HEK293 (cell line): ENCODE results near the gene TGIF1.

Source experiments
- CTCF ChIA-PET: fragments of 350-600 bp; formaldehyde crosslinking; extraction: SDS; loops from one replicate; lab custom pipeline; 2021; ENCODE audit warnings: antibody characterized with exemption; lab: Yijun Ruan, JAX
- POLR2A ChIA-PET: fragments of 300-600 bp; formaldehyde crosslinking; extraction: SDS; loops from one replicate; lab custom pipeline; 2020; ENCODE audit warnings: antibody characterized with exemption, inconsistent platforms; lab: Yijun Ruan, JAX
- H3K27ac ChIP-seq: fragments of 200-500 bp; sonication (Bioruptor generic); 2 replicates; pipeline ENCODE4 v1.5.1; 2014; ENCODE audit warnings: low read depth, low read length, control low read depth, inconsistent platforms; ENCODE audit errors: extremely low read depth
- H3K36me3 ChIP-seq, 2 experiments: fragments of 200-500 bp in 1 of 2; sonication (Bioruptor generic) in 1 of 2; 1 replicate in 1 of 2; 2 replicates in 1 of 2; pipeline ENCODE4 v1.5.1; 2014 to 2017; ENCODE audit warnings: inconsistent platforms in 2 of 2, low read length in 2 of 2; ENCODE audit not compliant: control insufficient read depth in 2 of 2, insufficient read depth in 1 of 2
- H3K4me1 ChIP-seq: fragments of 200-500 bp; sonication (Bioruptor generic); 2 replicates; pipeline ENCODE4 v1.5.1; 2014; ENCODE audit warnings: mild to moderate bottlenecking, low read length, inconsistent platforms; ENCODE audit not compliant: control insufficient read depth, insufficient read depth
- H3K4me3 ChIP-seq: 2 replicates; pipeline ENCODE4 v1.5.1; 2011; ENCODE audit warnings: low read depth, mild to moderate bottlenecking, control low read depth, low read length, moderate library complexity
- H3K9me3 ChIP-seq: fragments of 200-500 bp; sonication (Bioruptor generic); 2 replicates; pipeline ENCODE4 v1.5.1; 2014; ENCODE audit warnings: low read depth, low read length, inconsistent platforms; ENCODE audit not compliant: control insufficient read depth, insufficient read depth
- PRDM10 ChIP-seq: fragments of 450-650 bp; formaldehyde crosslinking; IDR thresholded peaks from 2 replicates; pipeline ENCODE4 v1.5.1; 2016; ENCODE audit warnings: missing biosample characterization, missing genetic modification characterization
- PRDM2 ChIP-seq: fragments of 450-650 bp; formaldehyde crosslinking; IDR thresholded peaks from 2 replicates; pipeline ENCODE4 v1.5.1; 2016; ENCODE audit warnings: missing biosample characterization, missing genetic modification characterization, borderline replicate concordance
- REST ChIP-seq: fragments of 450-650 bp; formaldehyde crosslinking; IDR thresholded peaks from 2 replicates; pipeline ENCODE4 v1.5.1; 2016; ENCODE audit warnings: missing biosample characterization, missing genetic modification characterization
- SP2 ChIP-seq: fragments of 450-650 bp; formaldehyde crosslinking; IDR thresholded peaks from 2 replicates; pipeline ENCODE4 v1.5.1; 2016; ENCODE audit warnings: missing biosample characterization, missing genetic modification characterization
- ZBTB17 ChIP-seq: fragments of 450-650 bp; formaldehyde crosslinking; IDR thresholded peaks from 2 replicates; pipeline ENCODE4 v1.5.1; 2016; ENCODE audit warnings: missing biosample characterization, missing genetic modification characterization
- ZNF280C ChIP-seq: fragments of 450-650 bp; formaldehyde crosslinking; IDR thresholded peaks from 2 replicates; pipeline ENCODE4 v1.5.1; 2016; ENCODE audit warnings: missing biosample characterization, missing genetic modification characterization
- ZNF341 ChIP-seq: fragments of 450-650 bp; formaldehyde crosslinking; IDR thresholded peaks from 2 replicates; pipeline ENCODE4; 2016; ENCODE audit warnings: low read depth, missing biosample characterization, missing genetic modification characterization
- ZNF362 ChIP-seq: fragments of 450-650 bp; formaldehyde crosslinking; IDR thresholded peaks from 2 replicates; pipeline ENCODE4 v1.5.1; 2016; ENCODE audit warnings: missing biosample characterization, missing genetic modification characterization
- ZNF692 ChIP-seq: fragments of 450-650 bp; formaldehyde crosslinking; IDR thresholded peaks from 2 replicates; pipeline ENCODE4 v1.5.1; 2016; ENCODE audit warnings: missing biosample characterization, missing genetic modification characterization
- ZNF776 ChIP-seq: fragments of 450-650 bp; formaldehyde crosslinking; IDR thresholded peaks from 2 replicates; pipeline ENCODE4 v1.5.0; 2017; ENCODE audit warnings: missing biosample characterization, missing genetic modification characterization, borderline replicate concordance

TGIF1 gene

GRCh38 chr18:3482258-3482657 is 32.3 kb downstream of the TGIF1 start:
- Histone ChIP-seq H3K9me3 (no peaks in the 10 kb centered on the region), H3K27ac (no peak overlapping the region), H3K4me3 (no peak overlapping the region), H3K4me1 (no peaks in the 10 kb centered on the region), H3K36me3 (no peaks in the 10 kb centered on the region)
- TF ChIP-seq PRDM10 (tag by site-specific recombination): 0 out of 2 replicates have a peak, but pooled peaks have one; percentile 35
- no peak for TF ChIP-seq PRDM2 (tag by site-specific recombination)
- no peak for TF ChIP-seq ZBTB17 (tag by site-specific recombination)
- no peak for TF ChIP-seq SP2 (tag by site-specific recombination)
- CTCF ChIA-PET: interaction anchor here (0.7 to 2.2 kb wide), 16 partner anchors 9 to 221 kb away, joined by 3 to 8 read pairs (median 4); no protein-coding TSS in a partner anchor
- POLR2A ChIA-PET: no interaction called here

GRCh38 chr18:3485153-3486149 is 35.5 kb downstream of the TGIF1 start:
- TF ChIP-seq REST (tag by site-specific recombination) (peak; percentile 64; the same call in 1 of the 2 replicates), ZNF692 (tag by site-specific recombination) (no peak), ZNF362 (no peak), ZNF341 (tag by site-specific recombination) (no peak), ZNF280C (tag by site-specific recombination) (no peak), ZNF776 (tag by site-specific recombination) (no peak)
- no peaks in the 10 kb centered on the region for H3K4me1 ChIP-seq
- ChIA-PET CTCF (interaction anchor here (0.7 kb wide), 1 partner anchor 92 kb away, joined by 3 read pairs; no protein-coding TSS in a partner anchor), POLR2A (no interaction called here)
- H3K27ac ChIP-seq: no peak overlapping the region
- no peaks in the 10 kb centered on the region for H3K36me3 ChIP-seq
- H3K9me3 ChIP-seq: no peaks in the 10 kb centered on the region
- no peak overlapping the region for H3K4me3 ChIP-seq
